ENCODE data around the gene XDH. TPM values are rescaled to one million over a fixed set of nuclear protein-coding genes. Genes with fewer than 3 reads are reported as not detected.
A peak's percentile ranks its signal among the peaks of the same experiment; 100 is the strongest.

The XDH gene
- total RNA-seq, 1 experiment from 2014 or later: not detected

- Histone ChIP-seq H3K27ac (ENCODE audit: low read length) (no peak overlapping the region), H3K27me3 (ENCODE audit: low read length) (no peaks in the 10 kb centered on the region), H3K4me1 (ENCODE audit: low read length) (no peaks in the 10 kb centered on the region), H3K79me2 (ENCODE audit: low read length) (no peaks in the 10 kb centered on the region), H3K9ac (ENCODE audit: low read length) (no peak overlapping the region), H4K20me1 (ENCODE audit: insufficient read depth, low read depth, low read length) (no peaks in the 10 kb centered on the region), H3K4me2 (ENCODE audit: low read depth, low read length, poor library complexity, severe bottlenecking) (no peak overlapping the region), H2AFZ (ENCODE audit: low read length) (no peak overlapping the region), H3K9me3 (ENCODE audit: low read length) (no peaks in the 10 kb centered on the region), H3K36me3 (ENCODE audit: insufficient read depth, low read length) (no peaks in the 10 kb centered on the region), H3K4me3 (ENCODE audit: low read length) (no peak overlapping the region), H3K9me2 (replicated peaks; ENCODE audit: insufficient read depth, low read length) (0 out of 2 replicates have a peak, but pooled peaks cover 3% of the 10 kb centered on the region)
- DNase-seq: no peak
These were observed 15.7 kb downstream of the XDH start for GRCh38 chr2:31398881-31399280.

- no peaks in the 10 kb centered on the region for H3K9me3 ChIP-seq (ENCODE audit: low read length)
- no peak overlapping the region for H3K4me3 ChIP-seq (ENCODE audit: low read length)
- H3K36me3 ChIP-seq (ENCODE audit: insufficient read depth, low read length): no peaks in the 10 kb centered on the region
- no peaks in the 10 kb centered on the region for H3K79me2 ChIP-seq (ENCODE audit: low read length)
- H3K4me2 ChIP-seq (ENCODE audit: low read depth, low read length, poor library complexity, severe bottlenecking): no peak overlapping the region
- H2AFZ ChIP-seq (ENCODE audit: low read length): no peak overlapping the region
- no peak overlapping the region for H3K27ac ChIP-seq (ENCODE audit: low read length)
- H3K4me1 ChIP-seq (ENCODE audit: low read length): no peaks in the 10 kb centered on the region
- H3K27me3 ChIP-seq (ENCODE audit: low read length): no peaks in the 10 kb centered on the region
- H3K9me2 ChIP-seq (replicated peaks; ENCODE audit: insufficient read depth, low read length): 0 out of 2 replicates have a peak, but pooled peaks cover 3% of the 10 kb centered on the region
- no peaks in the 10 kb centered on the region for H4K20me1 ChIP-seq (ENCODE audit: insufficient read depth, low read depth, low read length)
- no peak overlapping the region for H3K9ac ChIP-seq (ENCODE audit: low read length)
- no peak for DNase-seq
These were observed 17.4 kb downstream of the XDH start for GRCh38 chr2:31397094-31397493.

- Histone ChIP-seq H3K9me2 (replicated peaks; ENCODE audit: insufficient read depth, low read length) (no peaks in the 10 kb centered on the region), H2AFZ (ENCODE audit: low read length) (no peak overlapping the region), H3K4me3 (ENCODE audit: low read length) (no peak overlapping the region), H3K27me3 (ENCODE audit: low read length) (no peaks in the 10 kb centered on the region), H3K27ac (ENCODE audit: low read length) (no peak overlapping the region), H4K20me1 (ENCODE audit: insufficient read depth, low read depth, low read length) (no peaks in the 10 kb centered on the region), H3K36me3 (ENCODE audit: insufficient read depth, low read length) (no peaks in the 10 kb centered on the region), H3K9ac (ENCODE audit: low read length) (no peak overlapping the region), H3K79me2 (ENCODE audit: low read length) (no peaks in the 10 kb centered on the region), H3K9me3 (ENCODE audit: low read length) (no peaks in the 10 kb centered on the region), H3K4me1 (ENCODE audit: low read length) (no peaks in the 10 kb centered on the region), H3K4me2 (ENCODE audit: low read depth, low read length, poor library complexity, severe bottlenecking) (no peak overlapping the region)
- no peak for DNase-seq
These were observed 24.2 kb downstream of the XDH start for GRCh38 chr2:31390324-31390723.

- Histone ChIP-seq H3K4me2 (ENCODE audit: low read depth, low read length, poor library complexity, severe bottlenecking) (no peak overlapping the region), H3K36me3 (ENCODE audit: insufficient read depth, low read length) (no peaks in the 10 kb centered on the region), H3K79me2 (ENCODE audit: low read length) (no peaks in the 10 kb centered on the region), H3K9me2 (replicated peaks; ENCODE audit: insufficient read depth, low read length) (no peaks in the 10 kb centered on the region), H3K9me3 (ENCODE audit: low read length) (no peaks in the 10 kb centered on the region), H3K27ac (ENCODE audit: low read length) (no peak overlapping the region), H3K4me3 (ENCODE audit: low read length) (no peak overlapping the region), H3K4me1 (ENCODE audit: low read length) (no peaks in the 10 kb centered on the region), H3K9ac (ENCODE audit: low read length) (no peak overlapping the region), H2AFZ (ENCODE audit: low read length) (no peak overlapping the region), H3K27me3 (ENCODE audit: low read length) (no peaks in the 10 kb centered on the region), H4K20me1 (ENCODE audit: insufficient read depth, low read depth, low read length) (no peaks in the 10 kb centered on the region)
- DNase-seq: no peak
These were observed 25.8 kb downstream of the XDH start for GRCh38 chr2:31388736-31389135.

- Histone ChIP-seq H3K9ac (ENCODE audit: low read length) (no peak overlapping the region), H3K27me3 (ENCODE audit: low read length) (no peaks in the 10 kb centered on the region), H2AFZ (ENCODE audit: low read length) (no peak overlapping the region), H3K9me2 (replicated peaks; ENCODE audit: insufficient read depth, low read length) (no peaks in the 10 kb centered on the region), H3K36me3 (ENCODE audit: insufficient read depth, low read length) (no peaks in the 10 kb centered on the region), H3K9me3 (ENCODE audit: low read length) (no peaks in the 10 kb centered on the region), H4K20me1 (ENCODE audit: insufficient read depth, low read depth, low read length) (no peaks in the 10 kb centered on the region), H3K79me2 (ENCODE audit: low read length) (no peaks in the 10 kb centered on the region), H3K4me1 (ENCODE audit: low read length) (no peaks in the 10 kb centered on the region), H3K4me2 (ENCODE audit: low read depth, low read length, poor library complexity, severe bottlenecking) (no peak overlapping the region), H3K4me3 (ENCODE audit: low read length) (no peak overlapping the region), H3K27ac (ENCODE audit: low read length) (no peak overlapping the region)
- no peak for DNase-seq
These were observed 26.7 kb downstream of the XDH start for GRCh38 chr2:31387850-31388249.

GRCh38 chr2:31386648-31387047 lies 27.9 kb downstream of the XDH start:
- H3K9me2 ChIP-seq (replicated peaks; ENCODE audit: insufficient read depth, low read length): no peaks in the 10 kb centered on the region
- H3K9ac ChIP-seq (ENCODE audit: low read length): no peak overlapping the region
- H3K9me3 ChIP-seq (ENCODE audit: low read length): no peaks in the 10 kb centered on the region
- no peak overlapping the region for H3K27ac ChIP-seq (ENCODE audit: low read length)
- peak; percentile 61 for DNase-seq
- no peaks in the 10 kb centered on the region for H3K27me3 ChIP-seq (ENCODE audit: low read length)
- no peak overlapping the region for H3K4me2 ChIP-seq (ENCODE audit: low read depth, low read length, poor library complexity, severe bottlenecking)
- no peak overlapping the region for H3K4me3 ChIP-seq (ENCODE audit: low read length)
- H3K4me1 ChIP-seq (ENCODE audit: low read length): no peaks in the 10 kb centered on the region
- no peaks in the 10 kb centered on the region for H3K36me3 ChIP-seq (ENCODE audit: insufficient read depth, low read length)
- H3K79me2 ChIP-seq (ENCODE audit: low read length): no peaks in the 10 kb centered on the region
- H2AFZ ChIP-seq (ENCODE audit: low read length): no peak overlapping the region
- H4K20me1 ChIP-seq (ENCODE audit: insufficient read depth, low read depth, low read length): no peaks in the 10 kb centered on the region

- DNase-seq: no peak
- Histone ChIP-seq H3K36me3 (ENCODE audit: insufficient read depth, low read length) (no peaks in the 10 kb centered on the region), H3K9me2 (replicated peaks; ENCODE audit: insufficient read depth, low read length) (no peaks in the 10 kb centered on the region), H3K9me3 (ENCODE audit: low read length) (no peaks in the 10 kb centered on the region), H3K4me1 (ENCODE audit: low read length) (no peaks in the 10 kb centered on the region), H4K20me1 (ENCODE audit: insufficient read depth, low read depth, low read length) (no peaks in the 10 kb centered on the region), H3K27me3 (ENCODE audit: low read length) (no peaks in the 10 kb centered on the region), H3K79me2 (ENCODE audit: low read length) (no peaks in the 10 kb centered on the region), H3K9ac (ENCODE audit: low read length) (no peak overlapping the region), H3K4me3 (ENCODE audit: low read length) (no peak overlapping the region), H3K4me2 (ENCODE audit: low read depth, low read length, poor library complexity, severe bottlenecking) (no peak overlapping the region), H3K27ac (ENCODE audit: low read length) (no peak overlapping the region), H2AFZ (ENCODE audit: low read length) (no peak overlapping the region)
These were observed 28.4 kb downstream of the XDH start for GRCh38 chr2:31386172-31386571.

- no peak for DNase-seq
- no peak overlapping the region for H3K4me3 ChIP-seq (ENCODE audit: low read length)
- no peaks in the 10 kb centered on the region for H3K9me3 ChIP-seq (ENCODE audit: low read length)
- H3K79me2 ChIP-seq (ENCODE audit: low read length): no peaks in the 10 kb centered on the region
- no peaks in the 10 kb centered on the region for H3K27me3 ChIP-seq (ENCODE audit: low read length)
- no peaks in the 10 kb centered on the region for H3K4me1 ChIP-seq (ENCODE audit: low read length)
- no peak overlapping the region for H2AFZ ChIP-seq (ENCODE audit: low read length)
- no peak overlapping the region for H3K9ac ChIP-seq (ENCODE audit: low read length)
- H3K4me2 ChIP-seq (ENCODE audit: low read depth, low read length, poor library complexity, severe bottlenecking): no peak overlapping the region
- H3K36me3 ChIP-seq (ENCODE audit: insufficient read depth, low read length): no peaks in the 10 kb centered on the region
- no peaks in the 10 kb centered on the region for H3K9me2 ChIP-seq (replicated peaks; ENCODE audit: insufficient read depth, low read length)
- no peak overlapping the region for H3K27ac ChIP-seq (ENCODE audit: low read length)
- H4K20me1 ChIP-seq (ENCODE audit: insufficient read depth, low read depth, low read length): no peaks in the 10 kb centered on the region
These were observed 29.7 kb downstream of the XDH start for GRCh38 chr2:31384771-31385276.

GRCh38 chr2:31384351-31384750 lies 30.2 kb downstream of the XDH start:
- no peak overlapping the region for H3K4me2 ChIP-seq (ENCODE audit: low read depth, low read length, poor library complexity, severe bottlenecking)
- H3K9me2 ChIP-seq (replicated peaks; ENCODE audit: insufficient read depth, low read length): no peaks in the 10 kb centered on the region
- no peak overlapping the region for H3K4me3 ChIP-seq (ENCODE audit: low read length)
- H3K9ac ChIP-seq (ENCODE audit: low read length): no peak overlapping the region
- no peaks in the 10 kb centered on the region for H3K9me3 ChIP-seq (ENCODE audit: low read length)
- no peaks in the 10 kb centered on the region for H3K27me3 ChIP-seq (ENCODE audit: low read length)
- H3K79me2 ChIP-seq (ENCODE audit: low read length): no peaks in the 10 kb centered on the region
- no peak overlapping the region for H2AFZ ChIP-seq (ENCODE audit: low read length)
- H3K27ac ChIP-seq (ENCODE audit: low read length): no peak overlapping the region
- no peaks in the 10 kb centered on the region for H4K20me1 ChIP-seq (ENCODE audit: insufficient read depth, low read depth, low read length)
- no peaks in the 10 kb centered on the region for H3K36me3 ChIP-seq (ENCODE audit: insufficient read depth, low read length)
- no peaks in the 10 kb centered on the region for H3K4me1 ChIP-seq (ENCODE audit: low read length)
- DNase-seq: no peak

All from Karpas-422 (cell line).